Measurements from ENCODE around the gene SPRR1B. TPM values are rescaled to one million over a fixed set of nuclear protein-coding genes. Genes with fewer than 3 reads are reported as not detected.

The SPRR1B gene
- total RNA-seq, 1 experiment from 2014 or later = 0.66 TPM

DNA sequence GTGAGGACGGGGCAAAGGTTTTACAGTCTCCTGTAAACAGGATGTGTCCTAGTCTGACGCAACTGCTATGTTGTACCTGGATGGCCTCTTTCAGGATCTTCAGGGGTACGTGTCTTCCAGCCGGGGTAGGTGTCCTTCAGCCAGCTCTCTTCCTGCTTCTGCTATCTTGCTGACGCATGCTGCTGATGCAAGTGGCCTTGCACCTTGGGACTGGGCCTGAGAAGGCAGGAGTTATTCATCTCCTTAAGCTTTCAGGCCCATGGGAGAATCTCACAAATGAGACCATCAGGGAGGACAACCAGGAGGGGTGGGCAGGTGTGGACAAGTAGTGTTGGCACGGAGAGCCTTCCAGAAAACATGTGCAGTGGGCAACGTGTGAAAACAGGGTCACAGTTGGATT, 7.9 kb upstream of the SPRR1B start (continued):
- TF ChIP-seq YY1 (IDR thresholded peaks at IDR 0.05; ENCODE audit: extremely low read depth, insufficient replicate concordance, low read depth, low read length) = no peak
- TF ChIP-seq, protein P1, sequence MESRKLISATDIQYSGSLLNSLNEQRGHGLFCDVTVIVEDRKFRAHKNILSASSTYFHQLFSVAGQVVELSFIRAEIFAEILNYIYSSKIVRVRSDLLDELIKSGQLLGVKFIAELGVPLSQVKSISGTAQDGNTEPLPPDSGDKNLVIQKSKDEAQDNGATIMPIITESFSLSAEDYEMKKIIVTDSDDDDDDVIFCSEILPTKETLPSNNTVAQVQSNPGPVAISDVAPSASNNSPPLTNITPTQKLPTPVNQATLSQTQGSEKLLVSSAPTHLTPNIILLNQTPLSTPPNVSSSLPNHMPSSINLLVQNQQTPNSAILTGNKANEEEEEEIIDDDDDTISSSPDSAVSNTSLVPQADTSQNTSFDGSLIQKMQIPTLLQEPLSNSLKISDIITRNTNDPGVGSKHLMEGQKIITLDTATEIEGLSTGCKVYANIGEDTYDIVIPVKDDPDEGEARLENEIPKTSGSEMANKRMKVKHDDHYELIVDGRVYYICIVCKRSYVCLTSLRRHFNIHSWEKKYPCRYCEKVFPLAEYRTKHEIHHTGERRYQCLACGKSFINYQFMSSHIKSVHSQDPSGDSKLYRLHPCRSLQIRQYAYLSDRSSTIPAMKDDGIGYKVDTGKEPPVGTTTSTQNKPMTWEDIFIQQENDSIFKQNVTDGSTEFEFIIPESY (IDR thresholded peaks at IDR 0.05; ENCODE audit: extremely low read depth, insufficient replicate concordance, low read length) = no peak
- TF ChIP-seq, protein P2, sequence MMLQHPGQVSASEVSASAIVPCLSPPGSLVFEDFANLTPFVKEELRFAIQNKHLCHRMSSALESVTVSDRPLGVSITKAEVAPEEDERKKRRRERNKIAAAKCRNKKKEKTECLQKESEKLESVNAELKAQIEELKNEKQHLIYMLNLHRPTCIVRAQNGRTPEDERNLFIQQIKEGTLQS (IDR thresholded peaks at IDR 0.05) = no peak
- TF ChIP-seq, protein P3, sequence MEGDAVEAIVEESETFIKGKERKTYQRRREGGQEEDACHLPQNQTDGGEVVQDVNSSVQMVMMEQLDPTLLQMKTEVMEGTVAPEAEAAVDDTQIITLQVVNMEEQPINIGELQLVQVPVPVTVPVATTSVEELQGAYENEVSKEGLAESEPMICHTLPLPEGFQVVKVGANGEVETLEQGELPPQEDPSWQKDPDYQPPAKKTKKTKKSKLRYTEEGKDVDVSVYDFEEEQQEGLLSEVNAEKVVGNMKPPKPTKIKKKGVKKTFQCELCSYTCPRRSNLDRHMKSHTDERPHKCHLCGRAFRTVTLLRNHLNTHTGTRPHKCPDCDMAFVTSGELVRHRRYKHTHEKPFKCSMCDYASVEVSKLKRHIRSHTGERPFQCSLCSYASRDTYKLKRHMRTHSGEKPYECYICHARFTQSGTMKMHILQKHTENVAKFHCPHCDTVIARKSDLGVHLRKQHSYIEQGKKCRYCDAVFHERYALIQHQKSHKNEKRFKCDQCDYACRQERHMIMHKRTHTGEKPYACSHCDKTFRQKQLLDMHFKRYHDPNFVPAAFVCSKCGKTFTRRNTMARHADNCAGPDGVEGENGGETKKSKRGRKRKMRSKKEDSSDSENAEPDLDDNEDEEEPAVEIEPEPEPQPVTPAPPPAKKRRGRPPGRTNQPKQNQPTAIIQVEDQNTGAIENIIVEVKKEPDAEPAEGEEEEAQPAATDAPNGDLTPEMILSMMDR (IDR thresholded peaks at IDR 0.05 in 2 of 3, conservative IDR thresholded peaks at IDR 0.05 in 1 of 3; ENCODE audit: borderline replicate concordance in 1 of 3, insufficient read depth in 1 of 3, low read depth in 2 of 3, low read length in 2 of 3) = no peak
- TF ChIP-seq EZH2 (IDR thresholded peaks at IDR 0.05) = no peak

DNA sequence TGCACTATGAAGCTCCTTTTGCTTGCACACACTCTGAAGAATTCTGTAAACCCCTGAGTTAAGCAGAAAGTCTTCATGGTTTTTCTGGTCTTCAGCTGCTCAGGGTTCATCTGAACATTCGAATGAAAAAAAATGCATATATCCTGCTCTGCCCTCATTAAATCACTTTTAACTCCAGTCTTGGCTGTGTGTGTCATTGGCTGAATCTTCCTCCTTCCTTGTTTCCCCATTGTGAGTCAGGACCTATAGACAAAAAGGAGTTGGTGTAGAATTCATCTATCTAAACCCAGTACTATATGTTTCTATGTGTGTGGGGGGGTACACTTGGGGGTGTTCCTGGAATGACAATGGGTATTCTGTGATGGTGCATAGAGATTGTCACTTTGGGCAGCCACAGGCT, 6.6 kb upstream of the SPRR1B start:
- no peak overlapping the region for H3K9ac ChIP-seq (ENCODE audit: low read length)
- ChIA-PET POLR2A (no interaction called here), CTCF (no interaction called here), RAD21 (ENCODE audit: low non-redundant PET in 1 of 2, low total read pairs in 2 of 2, uncharacterized antibody in 2 of 2, unreplicated experiment in 2 of 2) (no interaction called here)
- H3K4me2 ChIP-seq (ENCODE audit: low read length) = no peak overlapping the region
- no TSS peak for BruUV-seq (replicated peaks)
- no peak overlapping the region for H2AFZ ChIP-seq (ENCODE audit: low read depth, low read length, poor library complexity, severe bottlenecking)
- H3K4me3 ChIP-seq (replicated peaks in 1 of 2; ENCODE audit: low read depth in 1 of 2, low read length in 2 of 2) = no peak overlapping the region
- H4K20me1 ChIP-seq (ENCODE audit: insufficient read depth) = no peaks in the 10 kb centered on the region
- peaks cover 13% of the 10 kb centered on the region for H3K27me3 ChIP-seq (ENCODE audit: insufficient read depth, low read length)
- H3K36me3 ChIP-seq (ENCODE audit: control insufficient read depth in 1 of 2, insufficient read depth in 2 of 2, low read length in 2 of 2) = no peaks in the 10 kb centered on the region
- TF ChIP-seq, protein P1 (IDR thresholded peaks at IDR 0.05; ENCODE audit: extremely low read depth, insufficient replicate concordance, low read length) = no peak
- TF ChIP-seq POLR2A (IDR thresholded peaks at IDR 0.05; ENCODE audit: borderline replicate concordance, extremely low read depth, insufficient read depth, insufficient read length) (no peak), ZFX (IDR thresholded peaks at IDR 0.05) (no peak), ELF1 (IDR thresholded peaks at IDR 0.05; ENCODE audit: borderline replicate concordance, low read depth) (no peak), EZH2phosphoT487 (IDR thresholded peaks at IDR 0.05; ENCODE audit: borderline replicate concordance) (no peak), ZNF274 (IDR thresholded peaks at IDR 0.05; ENCODE audit: low read depth, low read length) (no peak), JUND (IDR thresholded peaks at IDR 0.05) (no peak), RAD21 (IDR thresholded peaks at IDR 0.05; ENCODE audit: low read depth) (no peak), EZH2 (IDR thresholded peaks at IDR 0.05) (no peak), TCF7L2 (IDR thresholded peaks at IDR 0.05; ENCODE audit: borderline replicate concordance, extremely low read depth, insufficient read depth, insufficient read length) (no peak), SIN3A (IDR thresholded peaks at IDR 0.05; ENCODE audit: low read depth) (no peak)
- TF ChIP-seq, protein P2 (IDR thresholded peaks at IDR 0.05) = no peak
- H3K9me2 ChIP-seq (ENCODE audit: insufficient read depth) = no peaks in the 10 kb centered on the region
- H3K4me1 ChIP-seq (ENCODE audit: control insufficient read depth in 1 of 2, insufficient read depth in 2 of 2, low read length in 2 of 2) = no peaks in the 10 kb centered on the region
- H3K79me2 ChIP-seq (ENCODE audit: insufficient read depth, low read length) = no peaks in the 10 kb centered on the region
- ATAC-seq = no peak
- intact Hi-C loops (cut with micrococcal nuclease) = no loop called here
- no peak overlapping the region for H3K27ac ChIP-seq (ENCODE audit: low read depth, low read length)
- no peak for DNase-seq (ENCODE audit: low read depth, low spot score)
- H3K9me3 ChIP-seq (ENCODE audit: control insufficient read depth in 1 of 2, insufficient read depth in 1 of 2, low read depth in 1 of 2, low read length in 2 of 2) = no peaks in the 10 kb centered on the region

Data from HCT116 (cell line).